ENCODE measurements around the gene NR2F1. TPM values are rescaled to one million over a fixed set of nuclear protein-coding genes. Genes with fewer than 3 reads are reported as not detected.

Gene NR2F1
- total RNA-seq, 4 donors from 2014 or later, result 2.1 to 28.1 (median 7.0) TPM

GRCh38 chr5:93616538-93617174 lies 33.6 kb downstream of the NR2F1 start:
- peaks cover 0 to 11% (median 0%) of the 10 kb centered on the region in 4 donors for H3K4me1 ChIP-seq
- TF ChIP-seq POLR2A (IDR thresholded peaks at IDR 0.05) (no peak), CTCF (IDR thresholded peaks at IDR 0.05) (no peak)
- H3K27ac ChIP-seq, result no peak overlapping the region
- no peak for DNase-seq
- no peak overlapping the region for H3K4me3 ChIP-seq
- no peaks in the 10 kb centered on the region for H3K9me3 ChIP-seq
- H3K27me3 ChIP-seq, result peaks cover 0 to 18% of the 10 kb centered on the region in 2 donors
- H3K36me3 ChIP-seq, result no peaks in the 10 kb centered on the region

GRCh38 chr5:93620487-93621326 lies 37.7 kb downstream of the NR2F1 start:
- TF ChIP-seq CTCF (IDR thresholded peaks at IDR 0.05), result peak in 1 of 6 experiments; percentile 23
- TF ChIP-seq POLR2A (IDR thresholded peaks at IDR 0.05), result peak in 1 of 2 donors; percentile 26
- Histone ChIP-seq H3K27me3 (no peaks in the 10 kb centered on the region), H3K36me3 (no peaks in the 10 kb centered on the region), H3K27ac (peak overlapping the region; percentile 54 to 70 (median 62)), H3K4me1 (peaks cover 0 to 12% (median 0%) of the 10 kb centered on the region in 4 donors), H3K4me3 (peak overlapping the region; percentile 47 to 66 (median 60)), H3K9me3 (no peaks in the 10 kb centered on the region)
- DNase-seq, result peak; percentile 45 to 85 (median 83)

- Histone ChIP-seq H3K27ac (peak overlapping the region; percentile 54 to 70 (median 62)), H3K36me3 (no peaks in the 10 kb centered on the region), H3K9me3 (no peaks in the 10 kb centered on the region), H3K27me3 (no peaks in the 10 kb centered on the region), H3K4me3 (peak overlapping the region; percentile 47 to 66 (median 60)), H3K4me1 (peaks cover 0 to 12% (median 0%) of the 10 kb centered on the region in 4 donors)
- TF ChIP-seq CTCF (IDR thresholded peaks at IDR 0.05) (no peak), POLR2A (IDR thresholded peaks at IDR 0.05) (no peak)
- peak in 2 of 3 donors; percentile 72 to 80 for DNase-seq
Observed at GRCh38 chr5:93621327-93621798, 38.3 kb downstream of the NR2F1 start.

- no peaks in the 10 kb centered on the region for H3K27me3 ChIP-seq
- no peak overlapping the region for H3K4me3 ChIP-seq
- no peaks in the 10 kb centered on the region for H3K9me3 ChIP-seq
- TF ChIP-seq CTCF (IDR thresholded peaks at IDR 0.05) (no peak), POLR2A (IDR thresholded peaks at IDR 0.05) (no peak)
- no peaks in the 10 kb centered on the region for H3K36me3 ChIP-seq
- H3K4me1 ChIP-seq, result peaks cover 0 to 12% (median 0%) of the 10 kb centered on the region in 4 donors
- no peak for DNase-seq
- peak overlapping the region in 1 of 4 donors; percentile 70 for H3K27ac ChIP-seq
Observed at GRCh38 chr5:93622240-93622885, 39.3 kb downstream of the NR2F1 start.

- TF ChIP-seq CTCF (IDR thresholded peaks at IDR 0.05) (no peak), POLR2A (IDR thresholded peaks at IDR 0.05) (no peak)
- no peak for DNase-seq
- H3K36me3 ChIP-seq, result no peaks in the 10 kb centered on the region
- no peaks in the 10 kb centered on the region for H3K27me3 ChIP-seq
- no peak overlapping the region for H3K27ac ChIP-seq
- no peak overlapping the region for H3K4me3 ChIP-seq
- peaks cover 0 to 12% (median 0%) of the 10 kb centered on the region in 4 donors for H3K4me1 ChIP-seq
- H3K9me3 ChIP-seq, result no peaks in the 10 kb centered on the region
Observed at GRCh38 chr5:93623153-93623552, 40.1 kb downstream of the NR2F1 start.
